GM12878 (cell line): ENCODE measurements around the gene TMIGD2. TPM values are rescaled to one million over a fixed set of nuclear protein-coding genes. Genes with fewer than 3 reads are reported as not detected.

Experiments
- ATAC-seq: fragments of 200-7000 bp; cut with Tn5 transposase; 3 replicates; pipeline ENCODE4 v1.9.1; 2020; ENCODE audit warnings: mild to moderate bottlenecking, moderate library complexity
- BruUV-seq: library from RNA; stranded (reverse); fragments of 400-500 nt; replicated peaks from 2 replicates; lab custom pipeline; 2021; lab: Mats Ljungman, UMichigan
- CTCF ChIA-PET: fragments of 300-600 bp; sonication (Branson Sonifier 250); formaldehyde crosslinking; extraction: SDS; loops from one replicate; lab custom pipeline; 2021; ENCODE audit warnings: inconsistent platforms; lab: Yijun Ruan, JAX
- POLR2A ChIA-PET: fragments of 350-600 bp; formaldehyde crosslinking; extraction: SDS; loops from one replicate; lab custom pipeline; 2021; ENCODE audit warnings: inconsistent platforms; lab: Charles Lee
- RAD21 ChIA-PET: fragments of 300-600 bp; sonication (Branson Sonifier 250); formaldehyde crosslinking; loops from one replicate; lab custom pipeline; 2023; ENCODE audit warnings: antibody characterized with exemption; ENCODE audit not compliant: unreplicated experiment; lab: Charles Lee
- SMC1A ChIA-PET: fragments of 300-600 bp; sonication (Branson Sonifier 250); formaldehyde crosslinking; loops from one replicate; lab custom pipeline; 2023; ENCODE audit not compliant: unreplicated experiment, uncharacterized antibody; lab: Charles Lee
- DNase-seq: peaks from one replicate; pipeline ENCODE4 v3.0.0-alpha.2; 2011; ENCODE audit warnings: low read depth, low spot score
- FAIRE-seq: peaks from 3 replicates; lab custom pipeline; 2011; peaks lifted over from hg19 to GRCh38; lab: Jason Lieb, UNC
- H2AFZ ChIP-seq: 2 replicates; pipeline ENCODE4 v1.6.0; 2011; ENCODE audit warnings: low read depth, low read length, control low read depth; ENCODE audit not compliant: control insufficient read depth
- H3K27ac ChIP-seq: 2 replicates; pipeline ENCODE4 v1.5.1; 2011; ENCODE audit warnings: control low read depth; ENCODE audit not compliant: control insufficient read depth, insufficient read depth
- H3K27me3 ChIP-seq, 2 experiments: replicated peaks in 1 of 2; 2 replicates each; pipeline versions ENCODE4 v1.6.0 to v1.6.1; 2011; ENCODE audit warnings: low read length in 1 of 2; ENCODE audit not compliant: control insufficient read depth in 2 of 2, insufficient read depth in 2 of 2
- H3K36me3 ChIP-seq, 2 experiments: 2 replicates each; pipeline ENCODE4 v1.5.1; 2011; ENCODE audit warnings: low read length in 1 of 2; ENCODE audit not compliant: control insufficient read depth in 2 of 2, insufficient read depth in 2 of 2
- H3K4me1 ChIP-seq: 2 replicates; pipeline ENCODE4 v1.6.1; 2011; ENCODE audit warnings: mild to moderate bottlenecking, low read length, moderate library complexity, mixed read lengths; ENCODE audit not compliant: control insufficient read depth, insufficient read depth
- H3K4me2 ChIP-seq: 2 replicates; pipeline ENCODE4 v1.6.0; 2011; ENCODE audit warnings: control low read depth; ENCODE audit not compliant: control insufficient read depth, insufficient read depth
- H3K4me3 ChIP-seq: fragments of 200-600 bp; sonication (generic); 2 replicates; pipeline ENCODE4 v1.5.1; 2016
- H3K79me2 ChIP-seq: 2 replicates; pipeline ENCODE4 v1.6.0; 2011; ENCODE audit warnings: low read length; ENCODE audit not compliant: control insufficient read depth, insufficient read depth
- H3K9ac ChIP-seq: 2 replicates; pipeline ENCODE4 v1.8.0; 2011; ENCODE audit warnings: low read length, control low read depth, mixed read lengths; ENCODE audit not compliant: control insufficient read depth, insufficient read depth
- H3K9me3 ChIP-seq: replicated peaks from 3 replicates; pipeline ENCODE4 v1.5.1; 2011; ENCODE audit warnings: mild to moderate bottlenecking, low read length; ENCODE audit not compliant: control insufficient read depth, insufficient read depth
- H4K20me1 ChIP-seq: 2 replicates; pipeline ENCODE4 v1.6.0; 2011; ENCODE audit not compliant: control insufficient read depth, insufficient read depth
- BCL11A ChIP-seq: IDR thresholded peaks from 2 replicates; pipeline ENCODE4 v1.6.1; 2011; ENCODE audit warnings: low read depth, low read length
- HDGF ChIP-seq: fragments of 450-650 bp; IDR thresholded peaks from 2 replicates; pipeline ENCODE4 v1.6.1; 2016; ENCODE audit warnings: antibody characterized with exemption
- IKZF2 ChIP-seq, 2 experiments: fragments of 450-650 bp; IDR thresholded peaks; 2 replicates each; pipeline ENCODE4 v1.6.1; 2017; ENCODE audit warnings: mild to moderate bottlenecking in 2 of 2, moderate library complexity in 2 of 2
- NFIC ChIP-seq: IDR thresholded peaks from 2 replicates; pipeline ENCODE4 v1.6.1; 2012; ENCODE audit warnings: low read depth, mild to moderate bottlenecking, inconsistent platforms, low read length, moderate library complexity
- POLR2AphosphoS5 ChIP-seq: IDR thresholded peaks from 2 replicates; pipeline ENCODE4 v1.6.1; 2011; ENCODE audit warnings: mild to moderate bottlenecking, low read length, inconsistent platforms
- RUNX3 ChIP-seq: IDR thresholded peaks from 2 replicates; pipeline ENCODE4 v1.6.1; 2012; ENCODE audit warnings: low read length, inconsistent platforms
- SIN3A ChIP-seq: IDR thresholded peaks from 2 replicates; pipeline ENCODE4 v1.6.1; 2012; ENCODE audit warnings: low read depth, low read length, improper control_type of control experiment
- SIX5 ChIP-seq: IDR thresholded peaks from 2 replicates; pipeline ENCODE4 v1.6.1; 2011; ENCODE audit warnings: mild to moderate bottlenecking, low read depth, low read length, moderate library complexity; ENCODE audit not compliant: severe bottlenecking
- SMC3 ChIP-seq: IDR thresholded peaks from 2 replicates; pipeline ENCODE4 v1.6.1; 2011; ENCODE audit warnings: low read length, improper control_type of control experiment, borderline replicate concordance
- TBL1XR1 ChIP-seq: IDR thresholded peaks from 2 replicates; pipeline ENCODE4 v1.6.1; 2012; ENCODE audit warnings: low read depth, low read length, improper control_type of control experiment
- ZBTB40 ChIP-seq: fragments of 450-650 bp; IDR thresholded peaks from 2 replicates; pipeline ENCODE4 v1.6.1; 2016; ENCODE audit warnings: mild to moderate bottlenecking, moderate library complexity, borderline replicate concordance
- ZNF384 ChIP-seq: IDR thresholded peaks from 2 replicates; pipeline ENCODE4 v1.6.1; 2012; ENCODE audit warnings: low read depth, mild to moderate bottlenecking, low read length, improper control_type of control experiment, borderline replicate concordance
- WGBS: methylation state at CpG from one replicate; pipeline ENCODE4 v1.1.6; 2016; ENCODE audit warnings: low lambda C conversion rate; ENCODE audit not compliant: insufficient replicate concordance, insufficient coverage; ENCODE audit errors: missing lambda C conversion rate; 5-methylcytosine and 5-hydroxymethylcytosine counted together
- in situ Hi-C: fragments of 300-500 bp; cut with MboI; formaldehyde crosslinking; loops from 9 replicates; pipeline ENCODE4 v1.14.3; 2018; ENCODE audit warnings: mixed read lengths
- intact Hi-C: fragments of 100-400 bp; cut with micrococcal nuclease; formaldehyde crosslinking; loops from one replicate; pipeline ENCODE4 v1.14.2; 2022; ENCODE audit not compliant: unreplicated experiment
- polyA plus RNA-seq, 11 experiments: library from polyadenylated mRNA; depleted of rRNA in 4 of 11; unstranded in 6 of 11; stranded (reverse) in 5 of 11; fragments of >200 nt; fragmentation: Nextera tagmentation in 4 of 11; fragmentation: Illumina TruSeq in 1 of 11; extraction: Ambion mirVana in 4 of 11; extraction: Trizol in 1 of 11; gene quantifications; 1 replicate in 1 of 11; 2 replicates in 10 of 11; pipeline versions ENCODE4 v1.2.1 to v1.2.3, GENCODE V29; 2011 to 2016; ENCODE audit warnings: inconsistent platforms in 2 of 11, missing spikeins in 2 of 11, low read depth in 1 of 11
- total RNA-seq, 4 experiments: library from RNA; depleted of rRNA in 3 of 4; stranded (reverse); fragments of >200 nt in 3 of 4; fragmentation: Illumina TruSeq in 1 of 4; extraction: Trizol in 1 of 4; gene quantifications; 2 replicates each; pipeline versions ENCODE4 v1.2.1 to v1.2.3, GENCODE V29; 2013 to 2021
- TF ChIP-seq, protein P1 (sequence below): IDR thresholded peaks from 2 replicates; pipeline ENCODE4 v1.6.1; 2011; ENCODE audit warnings: borderline replicate concordance, low read depth, mild to moderate bottlenecking, moderate library complexity, low read length; ENCODE audit not compliant: insufficient read depth, poor library complexity, severe bottlenecking
- TF ChIP-seq, protein P2 (sequence below): fragments of 450-650 bp; formaldehyde crosslinking; IDR thresholded peaks from 2 replicates; pipeline ENCODE4 v1.4.0; 2022; ENCODE audit warnings: mild to moderate bottlenecking, moderate library complexity

TMIGD2 gene
- total and polyA plus RNA-seq, 10 of the 15 experiments (the other 5 are each of a cell fraction or from before 2014, with no cell fraction given): 0.09 to 0.40 (median 0.14) TPM; not detected in 5

DNA sequence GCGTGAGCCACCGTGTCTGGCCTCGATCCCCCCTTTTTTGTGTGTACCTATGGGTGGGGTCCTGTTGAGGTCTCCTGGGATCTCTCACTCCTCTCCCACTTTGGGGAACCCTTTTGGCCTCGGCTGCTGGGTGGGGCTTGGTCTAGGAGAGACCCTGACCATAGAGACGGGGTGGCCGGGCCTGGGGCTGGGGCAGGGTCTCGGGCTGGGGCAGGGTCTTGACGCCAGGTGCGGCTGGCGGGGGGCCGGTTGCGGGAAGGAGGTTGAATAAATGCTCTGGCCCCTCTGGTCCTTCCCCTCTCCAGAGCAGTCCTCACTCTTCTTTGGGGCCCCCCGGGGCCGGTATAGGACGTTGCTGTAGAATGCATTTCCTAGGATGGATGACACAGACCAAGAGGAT lies 9.7 kb downstream of the TMIGD2 start:
- DNase-seq: no peak
- no peak for ATAC-seq
- POLR2A ChIA-PET: no interaction called here
- Histone ChIP-seq H2AFZ (no peak overlapping the region), H3K27me3 (no peaks in the 10 kb centered on the region), H3K36me3 (no peaks in the 10 kb centered on the region), H3K27ac (no peak overlapping the region), H3K9me3 (no peaks in the 10 kb centered on the region), H3K4me2 (no peak overlapping the region), H4K20me1 (no peaks in the 10 kb centered on the region), H3K9ac (no peak overlapping the region), H3K79me2 (no peaks in the 10 kb centered on the region), H3K4me1 (no peaks in the 10 kb centered on the region), H3K4me3 (no peak overlapping the region)
- FAIRE-seq: no peak
- RAD21 ChIA-PET: no interaction called here
- in situ Hi-C loops (no loop called here), intact Hi-C loops (no loop called here)
- SMC1A ChIA-PET: no interaction called here
- no TSS peak for BruUV-seq
- WGBS: 63% methylated on average over 14 of the region's 15 CpGs
- TF ChIP-seq SIX5: no peak
- TF ChIP-seq SIN3A: no peak
- TF ChIP-seq TBL1XR1: no peak
- no peak for TF ChIP-seq ZBTB40
- no peak for TF ChIP-seq RUNX3
- no peak for TF ChIP-seq ZNF384
- no peak for TF ChIP-seq IKZF2 (IDR thresholded peaks at IDR 0.05)
- no peak for TF ChIP-seq POLR2AphosphoS5
- TF ChIP-seq, protein P1, sequence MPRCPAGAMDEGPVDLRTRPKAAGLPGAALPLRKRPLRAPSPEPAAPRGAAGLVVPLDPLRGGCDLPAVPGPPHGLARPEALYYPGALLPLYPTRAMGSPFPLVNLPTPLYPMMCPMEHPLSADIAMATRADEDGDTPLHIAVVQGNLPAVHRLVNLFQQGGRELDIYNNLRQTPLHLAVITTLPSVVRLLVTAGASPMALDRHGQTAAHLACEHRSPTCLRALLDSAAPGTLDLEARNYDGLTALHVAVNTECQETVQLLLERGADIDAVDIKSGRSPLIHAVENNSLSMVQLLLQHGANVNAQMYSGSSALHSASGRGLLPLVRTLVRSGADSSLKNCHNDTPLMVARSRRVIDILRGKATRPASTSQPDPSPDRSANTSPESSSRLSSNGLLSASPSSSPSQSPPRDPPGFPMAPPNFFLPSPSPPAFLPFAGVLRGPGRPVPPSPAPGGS: no peak
- no peak for TF ChIP-seq NFIC
- TF ChIP-seq, protein P2, sequence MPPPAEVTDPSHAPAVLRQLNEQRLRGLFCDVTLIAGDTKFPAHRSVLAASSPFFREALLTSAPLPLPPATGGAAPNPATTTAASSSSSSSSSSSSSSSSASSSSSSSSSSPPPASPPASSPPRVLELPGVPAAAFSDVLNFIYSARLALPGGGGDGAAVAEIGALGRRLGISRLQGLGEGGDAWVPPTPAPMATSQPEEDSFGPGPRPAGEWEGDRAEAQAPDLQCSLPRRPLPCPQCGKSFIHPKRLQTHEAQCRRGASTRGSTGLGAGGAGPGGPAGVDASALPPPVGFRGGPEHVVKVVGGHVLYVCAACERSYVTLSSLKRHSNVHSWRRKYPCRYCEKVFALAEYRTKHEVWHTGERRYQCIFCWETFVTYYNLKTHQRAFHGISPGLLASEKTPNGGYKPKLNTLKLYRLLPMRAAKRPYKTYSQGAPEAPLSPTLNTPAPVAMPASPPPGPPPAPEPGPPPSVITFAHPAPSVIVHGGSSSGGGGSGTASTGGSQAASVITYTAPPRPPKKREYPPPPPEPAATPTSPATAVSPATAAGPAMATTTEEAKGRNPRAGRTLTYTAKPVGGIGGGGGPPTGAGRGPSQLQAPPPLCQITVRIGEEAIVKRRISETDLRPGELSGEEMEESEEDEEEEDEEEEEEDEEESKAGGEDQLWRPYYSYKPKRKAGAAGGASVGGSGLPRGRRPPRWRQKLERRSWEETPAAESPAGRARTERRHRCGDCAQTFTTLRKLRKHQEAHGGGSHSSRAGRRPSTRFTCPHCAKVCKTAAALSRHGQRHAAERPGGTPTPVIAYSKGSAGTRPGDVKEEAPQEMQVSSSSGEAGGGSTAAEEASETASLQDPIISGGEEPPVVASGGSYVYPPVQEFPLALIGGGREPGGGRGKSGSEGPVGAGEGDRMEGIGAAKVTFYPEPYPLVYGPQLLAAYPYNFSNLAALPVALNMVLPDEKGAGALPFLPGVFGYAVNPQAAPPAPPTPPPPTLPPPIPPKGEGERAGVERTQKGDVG (CRISPR knock-in tag): no peak
- no peak for TF ChIP-seq BCL11A
- TF ChIP-seq SMC3: no peak
- TF ChIP-seq HDGF: no peak
- CTCF ChIA-PET: no interaction called here
